Endothelial cell of umbilical vein (primary cell): Measurements from ENCODE around the gene MTFMT. TPM values are rescaled to one million over a fixed set of nuclear protein-coding genes. Genes with fewer than 3 reads are reported as not detected.

ENCODE experiments used
- BruUV-seq: library from RNA; stranded (reverse); fragments of 400-500 nt; replicated peaks from 2 replicates; lab custom pipeline; 2021; lab: Mats Ljungman, UMichigan
- CTCF ChIA-PET: fragments of 300-600, 350-600 bp; sonication (Branson Sonifier 250); formaldehyde crosslinking; loops from one replicate; lab custom pipeline; 2021; ENCODE audit warnings: antibody characterized with exemption, inconsistent platforms; lab: Charles Lee
- POLR2A ChIA-PET: fragments of 300-600, 350-600 bp; sonication (Branson Sonifier 250); formaldehyde crosslinking; loops from one replicate; lab custom pipeline; 2021; ENCODE audit warnings: antibody characterized with exemption, inconsistent platforms; lab: Charles Lee
- DNase-seq: peaks from one replicate; pipeline ENCODE4 v3.0.0-alpha.2; 2011; ENCODE audit warnings: low read depth, low spot score
- FAIRE-seq: peaks from 2 replicates; lab custom pipeline; 2011; peaks lifted over from hg19 to GRCh38; lab: Jason Lieb, UNC
- H2AFZ ChIP-seq: 2 replicates; pipeline ENCODE4 v1.6.0; 2012; ENCODE audit warnings: low read depth, low read length, control low read depth, inconsistent platforms
- H3K27ac ChIP-seq: 2 replicates; pipeline ENCODE4 v1.5.1; 2011; ENCODE audit warnings: low read depth, mild to moderate bottlenecking, control low read depth, low read length, moderate library complexity; ENCODE audit not compliant: insufficient read depth
- H3K27me3 ChIP-seq, 2 experiments: 2 replicates each; pipeline versions ENCODE4 v1.6.0 to v1.6.1; 2011; ENCODE audit warnings: low read length in 2 of 2, mixed read lengths in 1 of 2; ENCODE audit not compliant: control insufficient read depth in 2 of 2, insufficient read depth in 2 of 2
- H3K36me3 ChIP-seq, 2 experiments: 2 replicates in 1 of 2; 3 replicates in 1 of 2; pipeline ENCODE4 v1.5.1; 2011; ENCODE audit warnings: low read length in 2 of 2, mild to moderate bottlenecking in 1 of 2, moderate library complexity in 1 of 2; ENCODE audit not compliant: control insufficient read depth in 2 of 2, insufficient read depth in 2 of 2; ENCODE audit errors: extremely low read depth in 1 of 2
- H3K4me1 ChIP-seq: 3 replicates; pipeline ENCODE4 v1.5.1; 2011; ENCODE audit warnings: mild to moderate bottlenecking, low read length; ENCODE audit not compliant: control insufficient read depth, insufficient read depth; ENCODE audit errors: extremely low read depth
- H3K4me2 ChIP-seq: 2 replicates; pipeline ENCODE4 v1.6.1; 2011; ENCODE audit warnings: low read length, control low read depth, mixed read lengths; ENCODE audit not compliant: insufficient read depth
- H3K4me3 ChIP-seq, 3 experiments: fragments of 200-600 bp in 1 of 3; sonication (generic), shearing (Covaris generic) in 1 of 3; replicated peaks in 1 of 3; 2 replicates each; pipeline ENCODE4 v1.5.1; 2011 to 2016; ENCODE audit warnings: control low read depth in 3 of 3, low read length in 3 of 3, mild to moderate bottlenecking in 2 of 3, inconsistent platforms in 1 of 3, low read depth in 1 of 3, moderate library complexity in 1 of 3; ENCODE audit not compliant: insufficient read depth in 1 of 3
- H3K79me2 ChIP-seq: 2 replicates; pipeline ENCODE4 v1.6.0; 2012; ENCODE audit warnings: low read length, inconsistent platforms; ENCODE audit not compliant: control insufficient read depth, insufficient read depth
- H3K9ac ChIP-seq: replicated peaks from 2 replicates; pipeline ENCODE3; 2011; ENCODE audit warnings: low read length, control low read depth; ENCODE audit not compliant: insufficient read depth; ENCODE audit errors: extremely low read depth
- H3K9me1 ChIP-seq: replicated peaks from 3 replicates; pipeline ENCODE4 v1.6.0; 2011; ENCODE audit warnings: mild to moderate bottlenecking, low read length; ENCODE audit not compliant: control insufficient read depth, insufficient read depth; ENCODE audit errors: extremely low read depth
- H3K9me3 ChIP-seq: replicated peaks from 2 replicates; pipeline ENCODE4 v1.5.1; 2012; ENCODE audit warnings: low read length, inconsistent platforms; ENCODE audit not compliant: control insufficient read depth, insufficient read depth
- H4K20me1 ChIP-seq: replicated peaks from 2 replicates; pipeline ENCODE3; 2011; ENCODE audit warnings: mild to moderate bottlenecking, low read length; ENCODE audit not compliant: control insufficient read depth, insufficient read depth; ENCODE audit errors: extremely low read depth
- CTCF ChIP-seq, 2 donors: IDR thresholded peaks; 1 replicate in 1 of 2; 2 replicates in 1 of 2; pipeline ENCODE4 v1.5.1; 2011; ENCODE audit warnings: low read length in 2 of 2, mild to moderate bottlenecking in 2 of 2, moderate library complexity in 2 of 2, control low read depth in 1 of 2, inconsistent platforms in 1 of 2, low read depth in 1 of 2; ENCODE audit not compliant: insufficient read depth in 1 of 2; ENCODE audit errors: extremely low read depth in 1 of 2
- EZH2 ChIP-seq: IDR thresholded peaks from 2 replicates; pipeline ENCODE4 v1.6.1; 2012; ENCODE audit warnings: borderline replicate concordance, low read depth, mild to moderate bottlenecking, moderate library complexity, low read length, inconsistent platforms; ENCODE audit not compliant: severe bottlenecking
- FOS ChIP-seq: IDR thresholded peaks from 2 replicates; pipeline ENCODE4 v1.6.1; 2011; ENCODE audit warnings: mild to moderate bottlenecking, low read length, moderate library complexity, borderline replicate concordance; ENCODE audit not compliant: insufficient read depth
- GATA2 ChIP-seq: IDR thresholded peaks from 2 replicates; pipeline ENCODE4 v1.7.0; 2011; ENCODE audit warnings: low read depth, mild to moderate bottlenecking, moderate library complexity, mixed read lengths, low read length; ENCODE audit not compliant: insufficient read length, insufficient read depth
- JUN ChIP-seq: IDR thresholded peaks from 2 replicates; pipeline ENCODE4 v1.6.1; 2011; ENCODE audit warnings: borderline replicate concordance, low read depth; ENCODE audit not compliant: insufficient read length, insufficient read depth
- MAX ChIP-seq: IDR thresholded peaks from 2 replicates; pipeline ENCODE4 v1.6.1; 2011; ENCODE audit not compliant: insufficient read depth, insufficient read length
- MYC ChIP-seq: IDR thresholded peaks from one replicate; pipeline ENCODE4 v1.6.1; 2011; ENCODE audit warnings: mild to moderate bottlenecking, low read depth, low read length
- POLR2A ChIP-seq: IDR thresholded peaks from 2 replicates; pipeline ENCODE4 v1.6.1; 2012; ENCODE audit warnings: low read depth, mild to moderate bottlenecking, control low read depth, low read length
- POLR2AphosphoS5 ChIP-seq: IDR thresholded peaks from 2 replicates; pipeline ENCODE4 v1.6.1; 2012; ENCODE audit warnings: low read depth, mild to moderate bottlenecking, control low read depth, low read length, moderate library complexity; ENCODE audit not compliant: insufficient read depth
- dilution Hi-C: fragments of 300-500 bp; cut with MboI; formaldehyde crosslinking; loops from one replicate; pipeline ENCODE4 v1.15.0; 2019; ENCODE audit warnings: low sequenced_read_pairs; ENCODE audit not compliant: extremely low pct_ligation_motif_present
- intact Hi-C: fragments of 100-400 bp; cut with micrococcal nuclease; formaldehyde crosslinking; loops from one replicate; pipeline ENCODE4 v1.10.0; 2022
- polyA plus RNA-seq, 4 experiments: library from polyadenylated mRNA; depleted of rRNA in 3 of 4; stranded (reverse) in 3 of 4; unstranded in 1 of 4; fragments of >200 nt; gene quantifications; 2 replicates each; pipeline versions ENCODE4 v1.2.1 to v1.2.3, GENCODE V29; 2011 to 2012; ENCODE audit warnings: missing spikeins in 1 of 4
- total RNA-seq: library from RNA; stranded (reverse); gene quantifications from 2 replicates; pipeline ENCODE4 v1.2.3, GENCODE V29; 2021

MTFMT gene
- total and polyA plus RNA-seq, 2 donors (not counting 3 experiments of a cell fraction or from before 2014, with no cell fraction given), result 7.5 to 20.4 TPM

GRCh38 chr15:64959128-64959527 lies 70.3 kb downstream of the MTFMT start:
- Histone ChIP-seq H3K4me1 (no peaks in the 10 kb centered on the region), H3K9me1 (no peaks in the 10 kb centered on the region), H3K4me2 (no peak overlapping the region), H2AFZ (no peak overlapping the region), H3K27me3 (no peaks in the 10 kb centered on the region), H3K9me3 (no peaks in the 10 kb centered on the region), H3K79me2 (no peaks in the 10 kb centered on the region), H3K9ac (no peak overlapping the region), H3K27ac (no peak overlapping the region), H4K20me1 (no peaks in the 10 kb centered on the region), H3K4me3 (no peak overlapping the region), H3K36me3 (peaks cover 12 to 35% of the 10 kb centered on the region in 2 experiments)
- FAIRE-seq (no peak), DNase-seq (no peak)
- TF ChIP-seq POLR2A, result no peak
- no peak for TF ChIP-seq JUN
- TF ChIP-seq GATA2, result no peak
- TF ChIP-seq MAX, result no peak
- no peak for TF ChIP-seq POLR2AphosphoS5
- no peak for TF ChIP-seq MYC
- no peak for TF ChIP-seq CTCF (IDR thresholded peaks at IDR 0.05; ENCODE audit: extremely low read depth in 1 of 2, insufficient read depth in 1 of 2, low read depth in 1 of 2, low read length in 2 of 2)
- no peak for TF ChIP-seq EZH2
- no peak for TF ChIP-seq FOS
- no TSS peak for BruUV-seq
- POLR2A ChIA-PET, result no interaction called here
- dilution Hi-C loops, result no loop called here
- CTCF ChIA-PET, result no interaction called here
- intact Hi-C loops, result no loop called here
